D721Med (cell line): ENCODE data around the gene CDC42.
"Not testable (repeated sequence)": the region's sequence is repeated elsewhere in the genome, so short reads cannot be mapped to it uniquely, and the experiment has no call there.

Experiments used
- DNase-seq: peaks from one replicate; pipeline ENCODE4 v3.0.0; 2011; ENCODE audit warnings: low spot score; ENCODE audit not compliant: insufficient read length
- FAIRE-seq: peaks from 2 replicates; lab custom pipeline; 2011; peaks lifted over from hg19 to GRCh38; lab: Jason Lieb, UNC
- CTCF ChIP-seq: IDR thresholded peaks from 2 replicates; pipeline ENCODE4 v1.5.1; 2012; ENCODE audit warnings: mild to moderate bottlenecking, control low read depth; ENCODE audit not compliant: insufficient read depth; ENCODE audit errors: missing control alignments

Gene CDC42

DNA sequence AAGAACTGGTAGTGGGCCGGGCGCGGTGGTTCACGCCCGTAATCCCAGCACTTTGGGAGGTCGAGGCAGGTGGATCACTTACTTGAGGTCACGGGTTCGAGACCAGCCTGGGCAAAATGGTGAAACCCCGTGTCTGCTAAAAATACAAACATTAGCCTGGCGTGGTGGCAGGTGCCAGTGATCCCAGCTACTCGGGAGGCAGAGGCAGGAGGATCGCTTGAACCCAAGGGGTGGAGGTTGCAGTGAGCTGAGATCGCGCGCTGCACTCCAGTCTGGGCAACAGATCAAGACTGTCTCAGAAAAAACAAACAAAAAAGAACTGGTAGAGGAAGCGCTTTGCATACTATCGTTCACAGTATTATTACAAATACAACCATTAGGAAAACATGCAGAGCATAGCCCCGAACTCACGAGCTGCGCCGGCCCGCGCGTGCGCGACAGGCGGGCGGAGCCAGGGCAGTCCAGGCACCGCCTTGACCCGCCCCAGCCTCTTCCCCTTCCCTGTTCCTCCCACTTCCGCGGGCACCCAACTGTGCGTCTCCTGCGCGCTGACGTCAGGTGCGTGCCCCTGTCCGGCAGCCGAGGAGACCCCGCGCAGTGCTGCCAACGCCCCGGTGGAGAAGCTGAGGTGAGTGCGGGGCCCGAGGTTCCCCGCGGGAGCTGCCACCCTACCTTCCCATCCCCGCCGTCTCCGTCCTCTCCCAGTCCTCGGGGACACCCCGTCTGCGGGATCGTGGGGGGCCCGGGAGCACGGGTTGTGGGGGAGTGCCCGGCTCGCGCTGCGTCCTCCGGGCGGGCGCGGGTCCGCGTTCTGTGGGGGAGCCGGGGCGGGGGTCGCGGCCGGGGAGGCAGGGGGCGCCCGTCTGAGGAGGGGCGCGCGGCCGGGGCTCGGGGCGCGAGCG, at the start of gene CDC42:
Gene CDC42 (plus strand): TSS at position 595 of the 902 bp plus-strand sequence. CDS start 25,770 bp downstream, outside the sequence.
- TF ChIP-seq CTCF: no peak
- no peak for FAIRE-seq
- DNase-seq: peak; percentile 56

DNA sequence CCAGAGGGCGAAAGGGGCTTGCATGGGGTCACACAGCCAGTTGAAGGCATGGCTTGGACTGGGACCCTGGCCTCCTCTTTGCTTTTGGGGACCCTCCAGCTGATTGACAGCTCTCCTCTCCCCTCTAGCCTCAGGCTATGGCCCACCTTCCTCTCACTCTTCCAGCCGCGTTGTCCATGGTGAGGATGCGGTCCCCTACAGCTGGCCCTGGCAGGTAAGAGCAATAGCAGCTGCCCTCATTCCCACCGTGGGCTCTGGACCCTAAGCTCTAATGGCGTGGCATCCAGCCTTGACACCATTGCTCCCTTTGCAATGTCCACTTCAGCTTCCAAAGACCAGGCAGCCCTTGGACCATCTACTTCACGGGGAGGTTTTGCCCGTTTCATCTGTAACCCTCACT, 49.6 kb upstream of the CDC42 start:
- not testable (repeated sequence) for DNase-seq, FAIRE-seq

DNA sequence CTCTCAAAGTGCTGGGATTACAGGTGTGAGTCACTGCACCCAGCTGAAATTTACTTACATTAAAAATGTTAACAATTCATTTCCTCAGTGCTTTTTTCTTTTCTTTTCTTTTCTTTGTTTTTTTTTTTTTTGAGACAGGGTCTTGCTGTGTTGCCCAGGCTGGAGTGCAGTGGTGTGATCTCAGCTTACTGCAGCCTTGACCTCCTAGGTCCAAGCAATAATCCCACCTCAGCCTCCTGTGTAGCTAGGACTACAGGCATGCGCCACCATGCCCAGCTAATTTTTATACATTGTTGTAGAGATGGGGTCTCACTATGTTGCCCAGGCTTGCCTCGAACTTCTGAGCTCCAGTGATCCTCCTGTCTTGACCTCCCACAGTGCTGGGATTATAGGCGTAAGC, 48.5 kb upstream of the CDC42 start:
- not testable (repeated sequence) for FAIRE-seq, DNase-seq

DNA sequence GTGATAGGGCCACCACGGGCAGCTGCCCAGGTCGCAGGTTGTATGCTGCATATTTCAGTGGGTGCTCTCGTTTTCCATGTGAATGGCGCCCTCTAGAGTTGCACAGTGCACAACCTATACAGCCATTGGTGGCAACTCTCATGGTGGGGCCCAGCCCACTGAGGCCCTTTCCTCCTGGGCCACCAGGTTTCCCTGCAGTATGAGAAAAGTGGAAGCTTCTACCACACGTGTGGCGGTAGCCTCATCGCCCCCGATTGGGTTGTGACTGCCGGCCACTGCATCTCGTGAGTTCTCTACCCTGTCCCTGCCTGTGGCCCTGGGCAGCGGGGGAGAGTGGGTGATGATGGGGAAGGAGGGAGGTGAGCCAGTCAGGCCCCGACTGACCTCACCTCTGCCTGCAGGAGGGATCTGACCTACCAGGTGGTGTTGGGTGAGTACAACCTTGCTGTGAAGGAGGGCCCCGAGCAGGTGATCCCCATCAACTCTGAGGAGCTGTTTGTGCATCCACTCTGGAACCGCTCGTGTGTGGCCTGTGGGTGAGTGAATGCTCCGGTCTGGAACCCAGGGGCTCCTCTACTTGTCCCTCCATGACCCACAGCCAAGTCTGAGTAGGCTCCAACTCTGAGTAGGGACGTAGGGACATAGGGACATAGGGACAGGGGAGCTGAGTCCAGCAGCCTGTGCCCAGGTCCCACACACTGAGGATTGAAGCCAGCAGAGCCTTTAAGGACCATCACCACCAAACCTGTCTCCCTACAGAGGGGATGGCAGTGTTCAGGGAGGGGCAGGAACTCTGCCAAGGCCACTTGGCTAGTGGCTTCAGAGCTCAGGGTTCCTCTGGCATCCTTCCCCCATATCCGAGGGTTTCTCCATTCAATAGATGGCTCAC, 47.0 kb upstream of the CDC42 start:
- FAIRE-seq, DNase-seq: not testable (repeated sequence)

DNA sequence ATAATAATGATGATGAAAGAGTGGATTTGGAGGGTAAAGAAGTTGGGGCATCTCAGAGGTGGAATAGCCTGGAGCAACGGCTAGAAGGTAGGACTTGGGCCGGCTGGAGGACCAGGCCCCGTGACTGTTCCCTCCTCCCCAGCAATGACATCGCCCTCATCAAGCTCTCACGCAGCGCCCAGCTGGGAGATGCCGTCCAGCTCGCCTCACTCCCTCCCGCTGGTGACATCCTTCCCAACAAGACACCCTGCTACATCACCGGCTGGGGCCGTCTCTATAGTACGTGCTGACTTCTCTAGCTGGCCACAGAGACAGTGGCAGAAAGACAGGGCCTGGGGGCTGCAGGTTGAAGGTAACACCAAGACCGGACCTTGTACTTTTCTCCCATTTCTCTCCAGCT, 45.8 kb upstream of the CDC42 start:
- DNase-seq, FAIRE-seq: not testable (repeated sequence)

DNA sequence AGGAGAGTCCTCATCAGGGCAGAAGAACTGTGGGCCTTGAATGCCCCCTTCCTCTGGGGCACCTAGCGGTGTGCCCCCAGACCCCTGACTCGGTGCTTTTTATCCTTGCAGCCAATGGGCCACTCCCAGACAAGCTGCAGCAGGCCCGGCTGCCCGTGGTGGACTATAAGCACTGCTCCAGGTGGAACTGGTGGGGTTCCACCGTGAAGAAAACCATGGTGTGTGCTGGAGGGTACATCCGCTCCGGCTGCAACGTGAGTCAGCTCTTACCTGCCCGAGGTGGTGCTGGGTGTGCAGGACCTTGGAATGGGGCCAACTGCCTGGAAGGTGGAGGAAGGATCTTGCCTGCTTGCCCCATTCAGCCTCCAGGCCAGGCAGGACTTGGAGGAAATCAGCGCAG, 45.2 kb upstream of the CDC42 start:
- DNase-seq, FAIRE-seq: not testable (repeated sequence)

DNA sequence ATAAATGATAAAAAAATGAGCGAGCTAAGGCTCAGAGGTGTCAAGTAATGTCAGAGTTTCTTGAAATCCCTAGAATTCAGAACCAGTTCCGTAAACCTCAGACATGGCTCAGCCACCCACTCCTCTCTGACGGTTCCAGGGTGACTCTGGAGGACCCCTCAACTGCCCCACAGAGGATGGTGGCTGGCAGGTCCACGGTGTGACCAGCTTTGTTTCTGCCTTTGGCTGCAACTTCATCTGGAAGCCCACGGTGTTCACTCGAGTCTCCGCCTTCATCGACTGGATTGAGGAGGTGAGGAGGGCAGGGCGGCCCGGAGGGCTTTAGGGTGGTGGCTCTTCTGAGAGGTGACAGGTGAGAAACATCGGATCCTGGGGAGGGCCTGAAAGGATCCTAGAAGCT, 42.9 kb upstream of the CDC42 start:
- DNase-seq, FAIRE-seq: not testable (repeated sequence)

DNA sequence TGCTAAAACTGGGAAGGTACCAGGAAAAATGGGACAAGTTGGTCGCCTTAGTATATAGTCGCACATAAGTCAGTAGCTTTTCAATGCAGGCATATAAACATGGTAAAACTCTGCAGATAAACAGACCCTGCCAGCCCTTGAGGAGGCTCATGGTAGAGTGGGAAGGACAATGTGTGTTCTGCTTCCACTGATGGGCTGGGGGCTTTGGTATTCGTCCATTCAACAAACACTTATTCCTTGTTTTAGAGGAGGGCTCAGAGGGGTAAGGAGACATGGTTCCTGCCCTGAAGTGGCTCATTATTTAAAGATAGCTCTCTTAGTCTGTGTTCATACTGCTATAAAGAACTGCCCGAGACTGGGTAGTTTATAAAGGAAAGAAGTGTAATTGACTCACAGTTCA, 39.8 kb upstream of the CDC42 start:
- not testable (repeated sequence) for DNase-seq, FAIRE-seq

GRCh38 chr1:22014575-22015206, 37.8 kb upstream of the CDC42 start:
- DNase-seq, FAIRE-seq: not testable (repeated sequence)

- DNase-seq: no peak
- FAIRE-seq: no peak
- TF ChIP-seq CTCF: peak; percentile 4
These were observed 33.6 kb upstream of the CDC42 start for GRCh38 chr1:22018583-22019559.
